ENCODE measurements around the gene CCDC71L.
A peak's percentile ranks its signal among the peaks of the same experiment; 100 is the strongest.

CCDC71L gene

DNA sequence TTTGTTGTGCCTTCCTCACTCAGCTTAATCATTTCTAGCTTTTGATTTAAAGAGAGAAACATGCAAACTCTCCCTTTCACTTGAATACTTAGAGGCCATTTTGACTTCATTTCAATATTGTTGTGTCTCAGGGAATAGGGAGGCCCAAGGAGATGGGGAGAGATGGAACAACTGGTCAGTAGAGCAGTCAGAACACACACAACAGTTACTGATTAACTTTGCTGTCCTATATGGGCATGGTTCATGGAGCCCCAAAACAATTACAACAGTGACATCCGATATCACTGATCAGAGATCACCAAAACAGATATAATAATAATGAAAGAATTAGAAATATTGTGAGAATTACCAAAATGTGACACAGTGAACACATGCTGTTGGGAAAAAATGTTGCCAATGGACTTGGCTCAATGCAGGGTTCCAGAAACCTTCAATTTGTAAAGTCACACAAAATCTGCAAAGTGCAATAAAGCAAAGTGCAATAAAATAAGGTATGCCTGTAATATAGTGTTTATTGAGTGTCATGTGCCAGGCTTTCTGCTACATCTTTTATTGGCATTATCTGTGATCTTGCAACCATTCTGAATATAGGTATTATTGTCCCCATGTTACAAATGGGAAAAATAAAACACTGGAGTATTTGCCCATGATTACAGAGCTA is 38.2 kb downstream of the CCDC71L start:
- no peak for DNase-seq (ENCODE audit: low read depth)
- TF ChIP-seq, protein P1, sequence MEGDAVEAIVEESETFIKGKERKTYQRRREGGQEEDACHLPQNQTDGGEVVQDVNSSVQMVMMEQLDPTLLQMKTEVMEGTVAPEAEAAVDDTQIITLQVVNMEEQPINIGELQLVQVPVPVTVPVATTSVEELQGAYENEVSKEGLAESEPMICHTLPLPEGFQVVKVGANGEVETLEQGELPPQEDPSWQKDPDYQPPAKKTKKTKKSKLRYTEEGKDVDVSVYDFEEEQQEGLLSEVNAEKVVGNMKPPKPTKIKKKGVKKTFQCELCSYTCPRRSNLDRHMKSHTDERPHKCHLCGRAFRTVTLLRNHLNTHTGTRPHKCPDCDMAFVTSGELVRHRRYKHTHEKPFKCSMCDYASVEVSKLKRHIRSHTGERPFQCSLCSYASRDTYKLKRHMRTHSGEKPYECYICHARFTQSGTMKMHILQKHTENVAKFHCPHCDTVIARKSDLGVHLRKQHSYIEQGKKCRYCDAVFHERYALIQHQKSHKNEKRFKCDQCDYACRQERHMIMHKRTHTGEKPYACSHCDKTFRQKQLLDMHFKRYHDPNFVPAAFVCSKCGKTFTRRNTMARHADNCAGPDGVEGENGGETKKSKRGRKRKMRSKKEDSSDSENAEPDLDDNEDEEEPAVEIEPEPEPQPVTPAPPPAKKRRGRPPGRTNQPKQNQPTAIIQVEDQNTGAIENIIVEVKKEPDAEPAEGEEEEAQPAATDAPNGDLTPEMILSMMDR (conservative IDR thresholded peaks at IDR 0.05; ENCODE audit: low read length): no peak
- H3K4me3 ChIP-seq (ENCODE audit: low read length): no peak overlapping the region

DNA sequence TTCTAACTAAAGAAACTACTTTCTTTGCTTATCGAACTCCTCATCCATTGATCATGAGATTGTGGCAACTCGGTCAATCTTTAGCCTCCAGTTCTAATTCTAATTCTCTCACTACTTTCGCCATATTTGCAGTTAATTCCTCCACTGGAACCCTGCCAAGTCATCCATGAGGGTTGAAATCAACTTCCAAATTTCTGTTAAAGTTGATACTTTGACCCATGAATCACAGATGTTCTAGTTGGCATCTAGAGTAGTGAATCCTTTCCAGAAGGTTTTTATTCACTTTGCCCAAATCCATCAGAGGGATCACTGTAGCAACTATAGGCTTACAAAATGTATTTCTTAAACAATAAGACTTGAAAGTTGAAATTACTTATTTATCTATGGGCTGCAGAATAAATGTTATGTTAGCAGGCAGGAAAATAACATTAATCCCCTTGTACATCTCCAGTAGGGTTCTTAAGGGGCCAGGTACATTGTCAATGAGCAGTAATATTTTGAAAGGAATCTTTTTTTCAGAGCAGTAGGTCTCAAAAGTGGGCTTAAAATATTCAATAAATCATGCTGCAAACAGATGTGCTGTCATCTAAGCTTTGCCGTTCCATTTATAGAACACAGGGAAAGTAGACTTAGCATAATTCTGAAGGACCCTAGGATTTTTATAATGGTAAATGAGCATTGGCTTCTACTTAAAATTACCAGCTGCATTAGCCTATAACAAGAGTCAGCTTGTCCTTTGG is 39.4 kb downstream of the CCDC71L start:
- TF ChIP-seq, protein P1 (conservative IDR thresholded peaks at IDR 0.05; ENCODE audit: low read length): no peak
- no peak for DNase-seq (ENCODE audit: low read depth)
- H3K4me3 ChIP-seq (ENCODE audit: low read length): no peak overlapping the region

DNA sequence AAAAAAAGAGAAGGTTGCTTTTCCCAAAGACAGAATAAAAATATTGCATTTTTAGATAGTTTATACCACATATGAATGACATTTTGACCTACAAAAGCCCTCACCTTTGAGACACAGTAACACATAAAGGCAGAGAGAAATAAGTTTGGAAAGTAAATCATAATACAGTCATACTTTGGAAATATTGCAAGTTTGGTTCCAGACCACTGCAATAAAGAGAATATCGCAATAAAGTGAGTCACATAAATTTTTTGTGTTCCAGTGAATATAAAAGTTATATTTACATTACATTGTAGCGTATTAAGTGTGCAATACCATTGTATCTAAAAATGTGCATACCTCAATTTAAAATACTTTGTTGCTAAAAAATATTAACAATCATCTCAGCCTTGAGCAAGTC is 40.3 kb downstream of the CCDC71L start:
- no peak for DNase-seq (ENCODE audit: low read depth)
- H3K4me3 ChIP-seq (ENCODE audit: low read length): no peak overlapping the region
- TF ChIP-seq, protein P1 (conservative IDR thresholded peaks at IDR 0.05; ENCODE audit: low read length): no peak

DNA sequence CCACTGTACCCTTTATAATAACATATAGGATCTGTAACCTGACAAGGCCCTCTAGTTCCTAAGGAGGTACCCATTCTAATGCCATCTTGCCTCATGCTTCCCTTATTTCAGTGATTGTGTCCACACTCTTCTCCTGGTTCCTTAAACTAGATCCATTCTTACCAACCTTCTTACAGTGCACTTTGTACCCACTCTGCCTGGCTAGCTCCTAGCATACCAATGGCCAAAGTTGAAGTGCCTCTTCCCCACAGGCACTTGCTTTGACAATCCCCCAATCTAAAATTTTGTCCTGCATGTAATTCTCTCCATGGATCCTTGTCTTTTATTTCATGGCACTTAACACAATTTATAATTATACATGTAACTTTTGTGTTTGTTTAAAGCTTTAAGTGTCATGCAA is 40.9 kb downstream of the CCDC71L start:
- H3K4me3 ChIP-seq (ENCODE audit: low read length): no peak overlapping the region
- TF ChIP-seq, protein P1 (conservative IDR thresholded peaks at IDR 0.05; ENCODE audit: low read length): no peak
- no peak for DNase-seq (ENCODE audit: low read depth)

DNA sequence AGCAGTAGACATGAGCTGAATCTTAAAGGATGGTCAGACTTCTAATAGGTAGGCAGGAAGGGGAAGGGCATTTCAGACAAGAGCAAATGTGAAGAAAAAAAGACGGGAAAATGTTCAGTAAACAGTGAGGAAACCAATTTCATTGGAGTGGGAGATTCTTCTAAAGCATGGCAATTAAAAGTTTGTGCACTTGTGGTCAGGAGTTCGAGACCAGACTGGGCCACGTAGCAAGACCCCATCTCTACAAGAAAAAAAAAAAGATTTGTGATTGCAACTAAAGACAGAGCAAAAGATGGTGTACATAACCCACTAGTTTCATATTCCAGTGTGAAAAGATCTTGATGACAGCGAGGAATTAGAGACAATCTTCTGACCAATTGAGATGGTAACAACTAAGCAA is 41.7 kb downstream of the CCDC71L start:
- TF ChIP-seq, protein P1 (conservative IDR thresholded peaks at IDR 0.05; ENCODE audit: low read length): no peak
- no peak overlapping the region for H3K4me3 ChIP-seq (ENCODE audit: low read length)
- DNase-seq (ENCODE audit: low read depth): no peak

DNA sequence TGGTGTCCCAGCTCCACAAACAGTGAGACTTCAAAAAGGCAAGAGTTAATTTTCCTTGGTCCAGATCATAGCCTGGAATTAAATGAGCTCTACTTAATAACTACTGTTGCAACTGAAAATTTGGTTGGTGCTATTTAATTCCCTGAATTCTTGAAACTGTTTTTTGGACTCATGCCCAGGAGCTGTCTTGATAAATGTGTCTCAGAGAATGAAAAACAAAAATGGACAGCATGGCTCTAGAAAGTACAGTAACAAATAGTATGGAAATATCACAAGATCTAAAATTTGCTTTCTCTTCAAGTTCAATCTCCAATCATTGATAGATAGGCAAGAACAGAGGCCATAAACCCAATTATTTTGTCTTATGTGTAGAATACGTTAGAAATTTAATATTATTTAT is 42.5 kb downstream of the CCDC71L start:
- TF ChIP-seq, protein P1 (conservative IDR thresholded peaks at IDR 0.05; ENCODE audit: low read length): no peak

DNA sequence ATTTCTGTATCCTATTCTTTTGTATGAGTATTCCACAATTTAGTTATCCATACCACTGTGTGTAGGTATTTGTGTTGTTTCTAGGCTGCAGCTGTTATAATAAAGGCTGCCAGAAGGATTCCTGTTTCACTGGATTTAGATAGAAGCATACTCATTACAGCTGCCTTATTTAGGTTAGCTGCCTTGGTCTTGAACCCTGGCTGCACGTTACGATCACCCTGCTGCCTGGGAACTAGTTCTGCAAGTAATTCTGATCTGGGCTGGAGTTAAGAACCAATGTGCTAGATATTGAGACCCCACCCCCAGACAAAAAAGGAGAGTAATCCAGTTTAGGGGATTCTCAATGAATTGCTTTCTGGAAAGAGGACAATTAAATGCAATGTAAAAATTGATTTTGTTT is 43.1 kb downstream of the CCDC71L start:
- no peak for DNase-seq (ENCODE audit: low read depth)
- TF ChIP-seq, protein P1 (conservative IDR thresholded peaks at IDR 0.05; ENCODE audit: low read length): no peak

More for the DNA sequence above, 42.5 kb downstream of the CCDC71L start:
- DNase-seq (ENCODE audit: low read depth): peak; percentile 75
- H3K4me3 ChIP-seq (ENCODE audit: low read length): no peak overlapping the region

More for the DNA sequence above, 43.1 kb downstream of the CCDC71L start:
- no peak overlapping the region for H3K4me3 ChIP-seq (ENCODE audit: low read length)
